ENCODE data around the gene DLD.
"Not testable (repeated sequence)": the region's sequence is repeated elsewhere in the genome, so short reads cannot be mapped to it uniquely, and the experiment has no call there.

DLD gene

DNA sequence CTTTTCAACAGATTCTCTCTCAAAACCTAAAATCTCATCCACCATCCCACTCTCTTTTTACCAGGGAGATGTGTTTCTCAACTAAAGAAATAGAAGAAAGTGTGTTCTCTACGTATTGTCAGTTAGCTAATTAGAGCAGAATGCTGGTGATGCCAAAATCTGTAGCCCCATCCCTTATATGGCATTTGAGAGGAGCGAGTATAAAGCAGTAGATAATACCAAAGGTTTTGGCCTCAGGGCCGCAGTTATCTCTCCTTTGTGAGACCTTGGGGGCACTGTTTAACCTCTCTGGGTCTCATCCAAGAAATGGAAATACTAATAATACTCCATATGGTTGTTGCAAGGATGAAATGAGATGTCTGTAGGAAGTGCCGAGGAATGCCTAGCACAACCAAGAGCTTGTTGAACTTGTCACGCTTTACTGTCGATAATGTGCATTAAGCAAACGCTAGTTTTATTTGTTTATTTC, 456 bp upstream of the DLD start:
- ATAC-seq, result peak; percentile 32
- TF ChIP-seq GLIS3 (CRISPR knock-in tag; IDR thresholded peaks at IDR 0.05) (no peak), ARNTL (CRISPR knock-in tag; IDR thresholded peaks at IDR 0.05; ENCODE audit: borderline replicate concordance, low read depth) (no peak), ZFP30 (CRISPR knock-in tag; IDR thresholded peaks at IDR 0.05) (no peak), SNAI2 (CRISPR knock-in tag; IDR thresholded peaks at IDR 0.05) (0 out of 2 replicates have a peak, but pooled peaks have one; percentile 27)
- TF ChIP-seq, protein P1, sequence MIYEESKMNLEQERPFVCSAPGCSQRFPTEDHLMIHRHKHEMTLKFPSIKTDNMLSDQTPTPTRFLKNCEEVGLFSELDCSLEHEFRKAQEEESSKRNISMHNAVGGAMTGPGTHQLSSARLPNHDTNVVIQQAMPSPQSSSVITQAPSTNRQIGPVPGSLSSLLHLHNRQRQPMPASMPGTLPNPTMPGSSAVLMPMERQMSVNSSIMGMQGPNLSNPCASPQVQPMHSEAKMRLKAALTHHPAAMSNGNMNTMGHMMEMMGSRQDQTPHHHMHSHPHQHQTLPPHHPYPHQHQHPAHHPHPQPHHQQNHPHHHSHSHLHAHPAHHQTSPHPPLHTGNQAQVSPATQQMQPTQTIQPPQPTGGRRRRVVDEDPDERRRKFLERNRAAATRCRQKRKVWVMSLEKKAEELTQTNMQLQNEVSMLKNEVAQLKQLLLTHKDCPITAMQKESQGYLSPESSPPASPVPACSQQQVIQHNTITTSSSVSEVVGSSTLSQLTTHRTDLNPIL (CRISPR knock-in tag; IDR thresholded peaks at IDR 0.05; ENCODE audit: low read depth), result no peak
- TF ChIP-seq, protein P2, sequence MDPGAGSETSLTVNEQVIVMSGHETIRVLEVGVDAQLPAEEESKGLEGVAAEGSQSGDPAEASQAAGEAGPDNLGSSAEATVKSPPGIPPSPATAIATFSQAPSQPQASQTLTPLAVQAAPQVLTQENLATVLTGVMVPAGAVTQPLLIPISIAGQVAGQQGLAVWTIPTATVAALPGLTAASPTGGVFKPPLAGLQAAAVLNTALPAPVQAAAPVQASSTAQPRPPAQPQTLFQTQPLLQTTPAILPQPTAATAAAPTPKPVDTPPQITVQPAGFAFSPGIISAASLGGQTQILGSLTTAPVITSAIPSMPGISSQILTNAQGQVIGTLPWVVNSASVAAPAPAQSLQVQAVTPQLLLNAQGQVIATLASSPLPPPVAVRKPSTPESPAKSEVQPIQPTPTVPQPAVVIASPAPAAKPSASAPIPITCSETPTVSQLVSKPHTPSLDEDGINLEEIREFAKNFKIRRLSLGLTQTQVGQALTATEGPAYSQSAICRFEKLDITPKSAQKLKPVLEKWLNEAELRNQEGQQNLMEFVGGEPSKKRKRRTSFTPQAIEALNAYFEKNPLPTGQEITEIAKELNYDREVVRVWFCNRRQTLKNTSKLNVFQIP (CRISPR knock-in tag; IDR thresholded peaks at IDR 0.05; ENCODE audit: borderline replicate concordance, low read depth), result no peak

DNA sequence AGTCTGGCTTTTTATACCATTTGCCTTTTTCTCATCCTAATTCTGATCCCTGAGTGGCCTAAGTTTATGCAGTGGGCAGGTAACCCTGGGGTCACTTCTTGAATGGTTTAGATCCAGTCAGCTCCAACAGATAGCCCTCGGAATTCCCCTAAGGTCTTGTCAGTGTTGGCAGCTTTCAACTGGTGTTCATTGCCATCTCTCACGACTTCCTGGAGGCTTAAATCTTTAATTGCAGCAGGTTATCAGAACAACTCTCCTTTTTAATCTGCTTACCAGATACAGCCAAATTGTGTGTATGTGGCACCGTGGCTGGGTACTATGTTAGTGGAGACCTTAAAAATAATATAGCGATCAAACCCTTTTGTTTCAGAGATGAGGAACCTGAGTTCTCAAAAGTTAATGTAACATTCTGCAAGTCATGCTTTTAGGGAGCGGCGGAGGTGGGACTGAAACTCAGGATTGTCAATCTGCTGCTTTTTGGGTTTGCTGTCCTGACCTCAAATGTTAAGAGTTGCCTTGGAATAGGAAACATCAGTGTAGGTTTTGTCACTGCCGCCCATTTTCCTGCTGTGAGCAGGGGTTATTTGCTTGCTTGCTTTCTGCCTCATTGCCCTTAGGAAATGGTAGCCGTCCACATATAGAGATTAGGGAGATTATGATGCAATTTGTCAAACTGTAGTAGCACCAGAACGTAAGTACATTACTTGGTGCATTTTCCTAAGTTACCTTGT, 818 bp downstream of the DLD start:
- ATAC-seq, result peak; percentile 11; the same call in 1 of the 3 replicates
- TF ChIP-seq RARB (CRISPR knock-in tag; IDR thresholded peaks at IDR 0.05) (no peak), ARNTL (CRISPR knock-in tag; IDR thresholded peaks at IDR 0.05; ENCODE audit: borderline replicate concordance, low read depth) (no peak), CSDC2 (CRISPR knock-in tag; IDR thresholded peaks at IDR 0.05) (no peak), OSR1 (CRISPR knock-in tag; IDR thresholded peaks at IDR 0.05) (no peak), PPARA (CRISPR knock-in tag; IDR thresholded peaks at IDR 0.05; ENCODE audit: borderline replicate concordance) (no peak), GLIS3 (CRISPR knock-in tag; IDR thresholded peaks at IDR 0.05) (no peak), ISL1 (CRISPR knock-in tag; IDR thresholded peaks at IDR 0.05) (no peak), ZFP30 (CRISPR knock-in tag; IDR thresholded peaks at IDR 0.05) (no peak)
- TF ChIP-seq, protein P3, sequence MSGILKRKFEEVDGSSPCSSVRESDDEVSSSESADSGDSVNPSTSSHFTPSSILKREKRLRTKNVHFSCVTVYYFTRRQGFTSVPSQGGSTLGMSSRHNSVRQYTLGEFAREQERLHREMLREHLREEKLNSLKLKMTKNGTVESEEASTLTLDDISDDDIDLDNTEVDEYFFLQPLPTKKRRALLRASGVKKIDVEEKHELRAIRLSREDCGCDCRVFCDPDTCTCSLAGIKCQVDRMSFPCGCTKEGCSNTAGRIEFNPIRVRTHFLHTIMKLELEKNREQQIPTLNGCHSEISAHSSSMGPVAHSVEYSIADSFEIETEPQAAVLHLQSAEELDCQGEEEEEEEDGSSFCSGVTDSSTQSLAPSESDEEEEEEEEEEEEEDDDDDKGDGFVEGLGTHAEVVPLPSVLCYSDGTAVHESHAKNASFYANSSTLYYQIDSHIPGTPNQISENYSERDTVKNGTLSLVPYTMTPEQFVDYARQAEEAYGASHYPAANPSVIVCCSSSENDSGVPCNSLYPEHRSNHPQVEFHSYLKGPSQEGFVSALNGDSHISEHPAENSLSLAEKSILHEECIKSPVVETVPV (CRISPR knock-in tag; IDR thresholded peaks at IDR 0.05), result no peak

DNA sequence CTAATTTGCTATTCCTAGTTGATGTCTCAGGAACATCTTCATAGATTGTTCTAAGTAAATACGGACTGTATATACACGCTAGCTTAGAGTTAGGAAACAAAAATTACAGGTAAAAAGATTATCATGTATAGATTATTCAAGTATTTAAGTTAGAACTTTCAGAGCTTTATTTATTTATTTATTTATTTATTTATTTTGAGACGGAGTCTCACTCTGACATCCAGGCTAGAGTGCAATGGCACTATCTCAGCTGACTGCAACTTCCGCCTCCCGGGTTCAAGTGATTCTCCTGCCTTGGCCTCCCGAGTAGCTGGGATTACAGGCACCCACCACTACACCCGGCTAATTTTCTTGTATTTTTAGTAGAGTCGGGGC, 1.4 kb downstream of the DLD start:
- not testable (repeated sequence) for ATAC-seq

DNA sequence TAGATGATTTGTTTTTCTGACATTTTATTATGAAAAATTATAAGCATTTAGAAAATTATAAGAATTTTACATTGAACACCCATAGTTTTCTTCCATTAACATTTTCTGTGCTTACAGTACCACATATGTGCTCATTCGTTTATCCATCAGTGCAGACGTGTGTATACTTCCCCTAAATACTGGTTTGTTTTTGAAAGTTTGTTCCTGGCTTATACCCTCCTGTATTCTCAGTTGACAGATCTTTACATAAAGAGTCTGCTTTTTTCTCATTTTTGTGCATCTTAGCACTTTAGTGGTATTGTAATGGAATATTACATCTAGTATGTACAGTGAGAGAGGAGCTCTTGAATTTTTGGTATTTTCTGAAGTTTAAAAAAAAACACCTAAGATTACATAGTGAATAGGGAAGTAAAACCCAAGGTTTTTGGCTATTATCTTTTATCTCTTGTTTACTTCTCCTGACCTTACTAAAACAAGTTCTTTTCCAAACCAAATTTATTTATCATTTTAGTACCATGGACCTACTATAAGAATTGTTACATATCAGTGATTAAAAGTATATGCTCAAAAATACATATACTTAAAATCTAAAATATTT, 8.1 kb downstream of the DLD start:
- no peak for TF ChIP-seq GLIS3 (CRISPR knock-in tag; IDR thresholded peaks at IDR 0.05)
- TF ChIP-seq, protein P4, sequence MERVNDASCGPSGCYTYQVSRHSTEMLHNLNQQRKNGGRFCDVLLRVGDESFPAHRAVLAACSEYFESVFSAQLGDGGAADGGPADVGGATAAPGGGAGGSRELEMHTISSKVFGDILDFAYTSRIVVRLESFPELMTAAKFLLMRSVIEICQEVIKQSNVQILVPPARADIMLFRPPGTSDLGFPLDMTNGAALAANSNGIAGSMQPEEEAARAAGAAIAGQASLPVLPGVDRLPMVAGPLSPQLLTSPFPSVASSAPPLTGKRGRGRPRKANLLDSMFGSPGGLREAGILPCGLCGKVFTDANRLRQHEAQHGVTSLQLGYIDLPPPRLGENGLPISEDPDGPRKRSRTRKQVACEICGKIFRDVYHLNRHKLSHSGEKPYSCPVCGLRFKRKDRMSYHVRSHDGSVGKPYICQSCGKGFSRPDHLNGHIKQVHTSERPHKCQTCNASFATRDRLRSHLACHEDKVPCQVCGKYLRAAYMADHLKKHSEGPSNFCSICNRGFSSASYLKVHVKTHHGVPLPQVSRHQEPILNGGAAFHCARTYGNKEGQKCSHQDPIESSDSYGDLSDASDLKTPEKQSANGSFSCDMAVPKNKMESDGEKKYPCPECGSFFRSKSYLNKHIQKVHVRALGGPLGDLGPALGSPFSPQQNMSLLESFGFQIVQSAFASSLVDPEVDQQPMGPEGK (CRISPR knock-in tag; IDR thresholded peaks at IDR 0.05; ENCODE audit: borderline replicate concordance), result no peak
- TF ChIP-seq ZFP30 (CRISPR knock-in tag; IDR thresholded peaks at IDR 0.05), result no peak
- no peak for TF ChIP-seq ARNTL (CRISPR knock-in tag; IDR thresholded peaks at IDR 0.05; ENCODE audit: borderline replicate concordance, low read depth)
- no peak for TF ChIP-seq PPARA (CRISPR knock-in tag; IDR thresholded peaks at IDR 0.05; ENCODE audit: borderline replicate concordance)
- no peak for TF ChIP-seq ZFP3 (CRISPR knock-in tag; IDR thresholded peaks at IDR 0.05)
- TF ChIP-seq, protein P2 (CRISPR knock-in tag; IDR thresholded peaks at IDR 0.05; ENCODE audit: borderline replicate concordance, low read depth), result no peak
- TF ChIP-seq BACH2 (CRISPR knock-in tag; IDR thresholded peaks at IDR 0.05; ENCODE audit: borderline replicate concordance), result no peak
- TF ChIP-seq, protein P3 (CRISPR knock-in tag; IDR thresholded peaks at IDR 0.05), result no peak
- TF ChIP-seq RARB (CRISPR knock-in tag; IDR thresholded peaks at IDR 0.05), result no peak
- no peak for TF ChIP-seq ZNF70 (CRISPR knock-in tag; IDR thresholded peaks at IDR 0.05)
- TF ChIP-seq OSR1 (CRISPR knock-in tag; IDR thresholded peaks at IDR 0.05), result no peak
- TF ChIP-seq ZNF565 (CRISPR knock-in tag; conservative IDR thresholded peaks at IDR 0.05; ENCODE audit: low read depth), result no peak
- no peak for TF ChIP-seq ESRRG (CRISPR knock-in tag; IDR thresholded peaks at IDR 0.05)
- no peak for ATAC-seq
